Esophagus muscularis mucosa (tissue), 4 donors: ENCODE data around the gene SIGLEC1. TPM values are rescaled to one million over a fixed set of nuclear protein-coding genes. Genes with fewer than 3 reads are reported as not detected.

Experiments used
- DNase-seq: peaks from one replicate; pipeline ENCODE4 v3.0.0-alpha.2; 2017; ENCODE audit errors: extremely low spot score
- H3K27ac ChIP-seq, 4 donors: fragments of 200-600 bp; sonication (generic); replicated peaks in 1 of 4; 1 replicate in 3 of 4; 2 replicates in 1 of 4; pipeline ENCODE4 v1.5.1; 2016 to 2019; ENCODE audit warnings: mild to moderate bottlenecking in 1 of 4
- H3K27me3 ChIP-seq, 4 donors: fragments of 200-600 bp; sonication (generic); one replicate each; pipeline versions ENCODE4 v1.5.1 to v1.6.0; 2016 to 2019
- H3K36me3 ChIP-seq, 4 donors: fragments of 200-600 bp; sonication (generic); one replicate each; pipeline ENCODE4 v1.5.1; 2016 to 2019
- H3K4me1 ChIP-seq, 4 donors: fragments of 200-600 bp; sonication (generic); one replicate each; pipeline ENCODE4 v1.5.1; 2016 to 2019
- H3K4me3 ChIP-seq, 4 donors: fragments of 200-600 bp; sonication (generic); 1 replicate in 2 of 4; 2 replicates in 2 of 4; pipeline ENCODE4 v1.5.1; 2016 to 2019; ENCODE audit warnings: mild to moderate bottlenecking in 4 of 4, moderate library complexity in 1 of 4
- H3K9me3 ChIP-seq, 4 donors: fragments of 200-600 bp; sonication (generic); 1 replicate in 3 of 4; 2 replicates in 1 of 4; pipeline ENCODE4 v1.5.1; 2016 to 2019
- EP300 ChIP-seq: sonication (generic); formaldehyde crosslinking; IDR thresholded peaks from one replicate; pipeline ENCODE4 v1.6.1; 2017; ENCODE audit warnings: antibody characterized with exemption
- POLR2A ChIP-seq: fragments of 450-650 bp; IDR thresholded peaks from one replicate; pipeline ENCODE4 v1.6.1; 2017; ENCODE audit warnings: antibody characterized with exemption, moderate library complexity, mild to moderate bottlenecking, low read depth
- POLR2AphosphoS5 ChIP-seq, 2 donors: sonication (generic); formaldehyde crosslinking; IDR thresholded peaks; one replicate each; pipeline ENCODE4 v1.6.1; 2017; ENCODE audit warnings: antibody characterized with exemption in 2 of 2
- WGBS: methylation state at CpG from one replicate; pipeline ENCODE4 v1.1.5; 2018; 5-methylcytosine and 5-hydroxymethylcytosine counted together
- intact Hi-C: fragments of 100-400 bp; cut with DNase I; formaldehyde crosslinking; loops from one replicate; pipeline ENCODE4 v1.15.1; 2023
- total RNA-seq, 4 donors: library from RNA; depleted of rRNA; stranded (reverse); fragments of >200 nt; gene quantifications; one replicate each; pipeline versions ENCODE4 v1.1.0 to v1.2.1, GENCODE V29; 2016
- TF ChIP-seq, protein P1 (sequence below), 3 experiments: fragments of 200-600 bp in 2 of 3; fragments of 450-650 bp in 1 of 3; sonication (generic) in 2 of 3; IDR thresholded peaks; one replicate each; pipeline ENCODE4 v1.5.1; 2017 to 2019; ENCODE audit warnings: antibody characterized with exemption in 3 of 3, mild to moderate bottlenecking in 2 of 3, moderate library complexity in 1 of 3

SIGLEC1 gene
- total RNA-seq, 4 donors from 2014 or later, result 13.1 to 18.7 (median 13.8) TPM

DNA sequence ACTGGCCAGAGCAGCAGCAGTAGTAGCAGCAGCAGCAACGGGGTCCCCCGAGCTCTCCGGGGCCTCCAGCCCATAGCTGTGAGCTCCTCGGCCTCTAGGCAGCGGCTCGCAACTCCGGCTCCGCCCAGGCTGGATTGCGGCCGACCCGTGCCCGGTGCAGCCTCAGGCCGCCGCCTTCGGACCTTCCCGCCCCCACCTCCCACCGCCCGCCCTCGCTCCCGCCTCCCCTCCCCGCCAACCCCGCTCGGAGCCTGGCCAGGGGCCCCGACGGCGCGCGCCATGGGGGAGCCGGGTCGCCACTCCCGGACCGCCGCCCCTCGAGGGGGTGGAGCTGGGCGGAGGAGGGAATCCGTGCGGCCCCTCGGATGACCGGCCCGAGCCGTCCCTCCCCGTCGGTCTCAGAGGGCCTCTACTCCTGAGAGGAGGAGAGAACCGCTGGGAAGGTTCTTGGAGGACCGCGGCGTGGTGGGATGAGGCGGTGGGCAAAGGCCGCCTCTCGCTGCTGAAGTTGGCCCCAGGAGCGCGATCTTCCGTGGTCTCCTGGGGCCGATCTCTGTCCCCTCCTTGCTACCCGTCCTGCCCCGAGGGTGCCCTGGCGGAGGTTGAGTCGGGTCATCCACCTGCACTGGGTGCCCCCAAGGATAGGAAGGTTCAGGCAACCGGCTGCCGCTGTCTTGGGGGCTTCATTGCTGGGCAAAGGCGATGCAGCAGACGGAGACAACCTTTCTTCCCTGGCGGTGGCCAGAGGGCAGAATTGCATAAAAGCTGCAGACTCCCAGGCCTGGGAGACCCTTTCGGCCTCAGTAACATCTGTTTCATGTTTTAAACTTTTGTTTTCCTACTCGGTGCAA is 30.2 kb downstream of the SIGLEC1 start, which contains the start of gene ADAM33:
TSS of gene ADAM33 (minus strand) at position 80 of the 851 bp plus-strand sequence. CDS start at position 74, 6 bp downstream.
- WGBS, result 40% methylated on average over 11 of the region's 65 CpGs
- H3K4me1 ChIP-seq, result peaks cover 32 to 77% (median 70%) of the 10 kb centered on the region in 4 donors

GRCh38 chr20:3681352-3681930 is 31.0 kb downstream of the SIGLEC1 start:
- no peak for DNase-seq
- H3K27ac ChIP-seq, result peak overlapping the region; percentile 88 to 91 (median 90)
- TF ChIP-seq, protein P1, sequence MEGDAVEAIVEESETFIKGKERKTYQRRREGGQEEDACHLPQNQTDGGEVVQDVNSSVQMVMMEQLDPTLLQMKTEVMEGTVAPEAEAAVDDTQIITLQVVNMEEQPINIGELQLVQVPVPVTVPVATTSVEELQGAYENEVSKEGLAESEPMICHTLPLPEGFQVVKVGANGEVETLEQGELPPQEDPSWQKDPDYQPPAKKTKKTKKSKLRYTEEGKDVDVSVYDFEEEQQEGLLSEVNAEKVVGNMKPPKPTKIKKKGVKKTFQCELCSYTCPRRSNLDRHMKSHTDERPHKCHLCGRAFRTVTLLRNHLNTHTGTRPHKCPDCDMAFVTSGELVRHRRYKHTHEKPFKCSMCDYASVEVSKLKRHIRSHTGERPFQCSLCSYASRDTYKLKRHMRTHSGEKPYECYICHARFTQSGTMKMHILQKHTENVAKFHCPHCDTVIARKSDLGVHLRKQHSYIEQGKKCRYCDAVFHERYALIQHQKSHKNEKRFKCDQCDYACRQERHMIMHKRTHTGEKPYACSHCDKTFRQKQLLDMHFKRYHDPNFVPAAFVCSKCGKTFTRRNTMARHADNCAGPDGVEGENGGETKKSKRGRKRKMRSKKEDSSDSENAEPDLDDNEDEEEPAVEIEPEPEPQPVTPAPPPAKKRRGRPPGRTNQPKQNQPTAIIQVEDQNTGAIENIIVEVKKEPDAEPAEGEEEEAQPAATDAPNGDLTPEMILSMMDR (IDR thresholded peaks at IDR 0.05), result no peak
- TF ChIP-seq EP300 (no peak), POLR2A (no peak), POLR2AphosphoS5 (IDR thresholded peaks at IDR 0.05) (no peak)
- H3K4me3 ChIP-seq, result peak overlapping the region; percentile 66 to 75 (median 66)
- no peaks in the 10 kb centered on the region for H3K9me3 ChIP-seq
- H3K27me3 ChIP-seq, result peaks cover 0 to 12% (median 0%) of the 10 kb centered on the region in 4 donors
- peaks cover 31 to 77% (median 70%) of the 10 kb centered on the region in 4 donors for H3K4me1 ChIP-seq
- intact Hi-C loops, result no loop called here
- H3K36me3 ChIP-seq, result no peaks in the 10 kb centered on the region
- 26% methylated on average over 17 of the region's 32 CpGs for WGBS

More for the DNA sequence above, 30.2 kb downstream of the SIGLEC1 start, which contains the start of gene ADAM33:
- no peak for DNase-seq
- H3K9me3 ChIP-seq, result no peaks in the 10 kb centered on the region
- no peak for TF ChIP-seq EP300
- TF ChIP-seq POLR2AphosphoS5 (IDR thresholded peaks at IDR 0.05), result peak; percentile 3 to 65
- H3K4me3 ChIP-seq, result peak within 1 kb of the TSS; percentile 66 to 75 (median 66)
- no peaks in the 10 kb centered on the region for H3K36me3 ChIP-seq
- H3K27me3 ChIP-seq, result peaks cover 0 to 12% (median 0%) of the 10 kb centered on the region in 4 donors
- peak within 1 kb of the TSS; percentile 88 to 91 (median 90) for H3K27ac ChIP-seq
- intact Hi-C loops, result no loop called here

DNA sequence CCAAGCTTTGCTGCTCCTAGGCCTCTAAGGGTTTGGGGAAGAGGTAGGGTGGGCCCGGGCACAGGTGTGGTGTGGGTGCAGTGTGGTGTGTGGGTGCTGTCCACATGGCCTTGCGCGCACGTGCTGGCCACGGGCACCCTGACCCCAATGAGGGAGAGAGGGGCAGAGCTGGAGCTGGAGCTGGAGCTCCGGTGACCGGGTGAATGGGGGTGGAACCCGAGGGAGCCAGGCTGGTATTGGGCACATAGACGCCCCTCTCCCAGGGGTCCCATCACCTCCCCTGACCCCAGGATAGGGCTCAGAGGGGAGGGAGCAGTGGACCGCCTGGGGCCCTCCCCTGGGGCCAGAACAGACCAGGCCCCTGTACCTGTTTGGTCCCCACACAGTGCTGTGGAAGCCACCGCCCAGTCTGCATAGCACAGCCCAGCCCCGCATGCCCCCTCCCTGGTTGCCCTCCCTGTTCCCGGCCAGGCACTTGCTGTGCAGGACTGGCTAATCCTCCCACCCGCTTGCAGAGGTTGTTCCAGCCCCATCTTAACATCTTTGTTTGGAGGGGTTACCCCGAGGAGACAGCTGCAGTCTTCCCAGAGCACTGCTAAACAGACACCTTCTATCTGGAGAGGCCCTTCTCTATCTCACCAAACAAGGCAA is 31.6 kb downstream of the SIGLEC1 start:
- peaks cover 0 to 4% (median 0%) of the 10 kb centered on the region in 4 donors for H3K36me3 ChIP-seq
- H3K27ac ChIP-seq, result peak overlapping the region; percentile 88 to 91 (median 90)
- TF ChIP-seq POLR2AphosphoS5 (IDR thresholded peaks at IDR 0.05) (no peak), EP300 (no peak)
- TF ChIP-seq, protein P1 (IDR thresholded peaks at IDR 0.05), result no peak
- H3K27me3 ChIP-seq, result peaks cover 0 to 12% (median 0%) of the 10 kb centered on the region in 4 donors
- H3K4me1 ChIP-seq, result peaks cover 28 to 76% (median 68%) of the 10 kb centered on the region in 4 donors
- H3K4me3 ChIP-seq, result peak overlapping the region; percentile 66 to 75 (median 66)
- intact Hi-C loops, result no loop called here
- no peaks in the 10 kb centered on the region for H3K9me3 ChIP-seq
- no peak for DNase-seq
- WGBS, result 38% methylated on average over 6 of the region's 15 CpGs

- no peak for DNase-seq
- Histone ChIP-seq H3K4me3 (peak overlapping the region; percentile 66 to 75 (median 66)), H3K4me1 (peaks cover 28 to 70% (median 68%) of the 10 kb centered on the region in 4 donors), H3K9me3 (no peaks in the 10 kb centered on the region), H3K27ac (peak overlapping the region; percentile 88 to 91 (median 90)), H3K36me3 (peaks cover 0 to 12% (median 3%) of the 10 kb centered on the region in 4 donors), H3K27me3 (peaks cover 0 to 12% (median 0%) of the 10 kb centered on the region in 4 donors)
- 55% methylated on average over 12 of the region's 18 CpGs for WGBS
- TF ChIP-seq POLR2AphosphoS5 (IDR thresholded peaks at IDR 0.05) (peak; percentile 44 to 77), EP300 (no peak)
- intact Hi-C loops, result loop anchor here (5.0 kb wide), 1 partner anchor 92 kb away; no protein-coding TSS in a partner anchor
These were observed 32.4 kb downstream of the SIGLEC1 start for GRCh38 chr20:3679749-3680700.
